HG03575 (cell line): ENCODE measurements around the gene ASB10.

ENCODE experiments used
- ATAC-seq: cut with Tn5 transposase; IDR thresholded peaks from one replicate; pipeline ENCODE4 v1.9.1; 2021; ENCODE audit not compliant: unreplicated experiment, insufficient number of reproducible peaks, low FRiP score; ENCODE audit errors: extremely low read depth

ASB10 gene

GRCh38 chr7:151129960-151130591 is 57.0 kb downstream of the ASB10 start:
- ATAC-seq, result no peak

- ATAC-seq, result no peak
Observed at GRCh38 chr7:151129117-151129959, 57.7 kb downstream of the ASB10 start.

- ATAC-seq, result no peak
Observed at GRCh38 chr7:151128716-151129115, 58.3 kb downstream of the ASB10 start.

- ATAC-seq, result no peak
Observed at GRCh38 chr7:151128144-151128543, 58.9 kb downstream of the ASB10 start.

- ATAC-seq, result no peak
Observed at GRCh38 chr7:151126491-151127137, 60.4 kb downstream of the ASB10 start.

GRCh38 chr7:151125846-151126481 is 61.1 kb downstream of the ASB10 start:
- no peak for ATAC-seq
